Stimulated activated CD8-positive, alpha-beta memory T cell treated with anti-CD3 and anti-CD28 coated beads, Interleukin-2, amount 100 ng/mL, for 1 hour (primary cell): ENCODE results near the gene TEX36.
"Not testable (repeated sequence)": the region's sequence is repeated elsewhere in the genome, so short reads cannot be mapped to it uniquely, and the experiment has no call there.

Experiments used
- DNase-seq, 2 donors: peaks; one replicate each; pipeline ENCODE4 v3.0.0-alpha.2; 2020; ENCODE audit warnings: low read depth in 2 of 2

The TEX36 gene, protein sequence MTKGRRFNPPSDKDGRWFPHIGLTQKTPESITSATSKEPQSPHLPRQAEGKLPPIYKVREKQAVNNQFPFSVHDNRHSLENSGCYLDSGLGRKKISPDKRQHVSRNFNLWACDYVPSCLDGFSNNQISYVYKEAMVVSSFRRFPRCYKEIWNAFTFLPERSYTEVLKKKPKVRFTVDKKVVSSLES

DNA sequence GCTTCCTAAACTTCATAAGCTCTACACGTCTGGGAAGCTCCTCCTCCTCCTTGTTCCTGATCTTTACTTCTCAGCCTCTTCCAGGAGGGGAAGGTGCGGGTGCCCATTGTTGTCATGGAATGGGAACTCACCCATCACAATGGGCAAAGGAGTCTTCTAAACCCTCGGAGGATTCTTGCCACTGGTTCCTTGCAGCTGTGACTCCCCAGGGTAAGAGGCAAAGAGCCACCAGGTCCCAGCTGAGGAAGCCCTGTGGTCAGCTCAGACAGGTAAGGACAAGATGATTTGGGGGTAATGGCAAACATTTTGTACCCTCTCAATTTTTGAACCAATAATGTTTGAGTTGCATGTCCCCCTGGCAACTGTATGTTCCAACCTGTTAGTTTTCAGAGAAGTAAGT, at the start of gene TEX36:
Gene TEX36, minus strand, starts transcription at position 101 of the 400 bp plus-strand sequence. CDS start 174 bp downstream, outside the sequence.
- no peak for DNase-seq

DNA sequence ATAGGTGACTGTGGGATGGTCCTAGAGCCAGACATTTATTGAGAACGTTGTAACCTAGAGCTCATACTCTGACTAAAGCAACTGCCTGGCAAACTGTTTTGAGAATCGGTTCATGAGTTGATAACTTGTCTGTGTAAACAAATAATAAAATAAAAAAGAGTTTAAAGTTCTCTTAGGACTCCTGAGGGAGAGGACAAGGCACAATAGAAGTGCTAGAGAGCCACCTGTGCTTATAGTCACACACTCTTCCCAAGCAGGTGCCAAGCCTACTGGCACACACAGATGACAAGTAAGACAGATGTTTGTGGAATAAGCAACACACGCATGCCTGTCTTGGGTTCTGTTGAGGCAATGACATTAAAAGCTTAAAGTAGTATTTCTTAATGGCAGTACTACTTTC, 44.5 kb upstream of the TEX36 start:
- no peak for DNase-seq

DNA sequence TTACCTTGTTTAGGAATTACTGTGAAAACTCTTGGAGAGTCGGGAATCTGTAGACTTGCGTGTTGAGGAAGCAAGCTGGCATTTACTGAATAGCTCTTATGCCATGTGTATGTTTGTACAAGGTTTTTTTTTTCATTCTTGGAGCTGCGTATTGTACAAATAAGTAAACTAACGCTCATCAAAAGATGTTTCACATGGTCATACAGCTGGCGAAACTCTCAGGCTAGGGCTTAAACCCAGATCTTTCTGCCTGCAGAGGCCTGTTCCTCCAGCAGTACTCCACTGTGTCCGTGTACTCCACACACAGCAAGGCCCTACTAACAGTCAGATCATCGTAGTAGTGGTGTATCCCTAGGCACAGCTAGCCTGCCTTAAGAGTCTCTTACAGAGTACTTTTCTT, 44.0 kb upstream of the TEX36 start:
- DNase-seq, result no peak

DNA sequence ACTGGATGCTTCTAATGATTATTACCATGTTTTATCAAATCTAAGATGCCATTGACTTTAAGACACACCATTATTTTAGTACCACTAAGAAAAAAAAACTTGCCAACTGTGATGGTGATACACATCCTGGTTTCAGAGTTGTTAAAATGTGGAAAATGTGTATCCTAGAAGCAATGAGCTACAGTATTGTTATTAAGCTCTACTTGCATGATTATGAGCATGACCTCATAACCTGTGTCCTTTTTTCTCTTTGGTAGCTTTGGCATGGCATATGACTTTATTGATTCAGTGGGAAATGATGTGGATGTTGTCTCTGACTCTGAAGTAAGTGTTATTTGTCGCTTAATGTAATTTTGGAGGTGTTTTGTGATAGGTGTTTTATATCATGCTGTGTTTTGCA, 39.8 kb upstream of the TEX36 start:
- DNase-seq, result no peak

DNA sequence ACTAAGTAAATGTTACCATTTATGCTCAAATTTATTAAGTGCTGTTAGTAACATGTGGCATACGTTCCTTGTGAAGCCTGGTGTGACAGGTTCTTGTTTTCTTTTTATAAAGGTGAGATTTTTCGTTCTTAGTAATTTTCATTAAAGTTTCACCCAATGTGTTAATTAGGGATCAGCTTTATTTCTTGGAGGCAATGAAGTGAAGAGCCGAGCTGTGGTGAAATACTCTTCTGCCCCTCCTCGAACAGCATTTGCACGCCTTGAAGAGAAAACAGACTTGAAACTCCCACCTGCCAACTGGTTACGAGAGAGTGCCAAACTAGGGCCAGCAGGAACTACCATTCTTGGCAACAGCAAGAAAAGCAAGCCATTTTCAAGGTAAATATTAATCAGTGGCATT, 38.1 kb upstream of the TEX36 start:
- no peak for DNase-seq

DNA sequence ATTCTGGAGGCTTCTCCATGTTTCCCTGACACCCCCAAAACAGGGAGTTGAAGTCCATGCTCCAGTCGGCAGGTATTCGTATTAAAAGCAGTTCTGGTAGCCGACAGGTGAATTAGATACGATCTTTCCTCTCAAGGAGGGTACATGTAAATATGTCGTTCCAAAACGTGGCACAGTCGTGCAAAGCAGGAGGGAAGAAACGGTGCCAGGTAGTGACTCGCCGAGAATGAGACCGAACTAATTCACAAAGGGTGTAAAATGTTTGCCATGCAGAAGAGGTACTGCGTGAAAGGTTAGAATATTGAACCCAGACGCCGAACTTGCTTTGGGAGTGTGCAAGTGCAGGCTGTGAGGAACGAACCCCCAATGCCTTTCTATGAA, 37.0 kb upstream of the TEX36 start:
- no peak for DNase-seq

DNA sequence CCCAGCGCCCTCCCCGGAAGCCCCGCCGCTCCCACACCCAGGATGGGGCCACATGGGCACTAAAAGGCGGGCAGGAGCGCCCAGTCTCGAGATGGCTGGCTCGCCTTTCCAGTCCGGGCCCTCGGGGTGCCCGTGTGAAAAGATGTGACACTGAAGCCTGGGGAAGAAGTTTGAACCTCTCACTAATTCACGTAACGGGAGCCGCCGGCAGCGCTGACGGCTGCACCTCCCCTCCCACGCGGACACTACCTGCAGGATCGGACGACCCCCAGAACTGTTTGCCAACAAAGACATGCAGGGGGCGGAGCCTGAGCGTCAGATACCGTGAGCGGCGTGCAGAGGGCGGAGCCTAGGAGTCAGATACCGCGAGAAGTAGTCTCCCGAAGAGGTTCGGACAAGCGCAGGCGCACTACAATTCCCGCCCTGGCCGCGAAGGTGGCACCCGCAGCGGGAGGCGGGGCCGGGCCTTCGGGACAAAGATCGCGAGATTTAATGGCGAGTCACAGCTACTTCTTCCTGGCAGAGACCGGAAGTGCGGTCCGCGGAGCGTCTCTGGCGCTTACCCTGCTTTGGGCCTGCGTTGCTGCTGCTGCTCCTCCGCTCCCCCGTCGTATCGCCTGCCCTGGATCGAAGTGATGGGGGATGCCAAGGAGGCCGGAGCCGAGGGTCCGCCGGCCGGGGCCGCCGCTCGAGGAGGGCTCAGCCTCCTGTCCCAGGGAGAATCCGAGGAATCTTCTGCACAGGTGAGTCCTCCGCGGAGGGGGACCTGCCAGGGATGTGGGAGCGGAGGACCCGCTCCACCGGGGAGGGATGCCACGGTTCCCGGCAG, 36.4 kb upstream of the TEX36 start, which contains the start of gene EDRF1:
Gene EDRF1, plus strand, starts transcription at position 537 of the 829 bp plus-strand sequence. Its CDS starts 99 bp downstream, at position 636.
- DNase-seq, result peak; percentile 98 to 99

DNA sequence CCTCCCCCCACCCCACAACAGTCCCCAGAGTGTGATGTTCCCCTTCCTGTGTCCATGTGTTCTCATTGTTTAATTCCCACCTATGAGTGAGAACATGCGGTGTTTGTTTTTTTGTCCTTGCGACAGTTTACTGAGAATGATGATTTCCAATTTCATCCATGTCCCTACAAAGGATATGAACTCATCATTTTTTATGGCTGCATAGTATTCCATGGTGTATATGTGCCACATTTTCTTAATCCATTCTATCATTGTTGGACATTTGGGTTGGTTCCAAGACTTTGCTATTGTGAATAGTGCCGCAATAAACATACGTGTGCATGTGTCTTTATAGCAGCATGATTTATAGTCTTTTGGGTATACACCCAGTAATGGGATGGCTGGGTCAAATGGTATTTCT, 31.8 kb upstream of the TEX36 start:
- not testable (repeated sequence) for DNase-seq

DNA sequence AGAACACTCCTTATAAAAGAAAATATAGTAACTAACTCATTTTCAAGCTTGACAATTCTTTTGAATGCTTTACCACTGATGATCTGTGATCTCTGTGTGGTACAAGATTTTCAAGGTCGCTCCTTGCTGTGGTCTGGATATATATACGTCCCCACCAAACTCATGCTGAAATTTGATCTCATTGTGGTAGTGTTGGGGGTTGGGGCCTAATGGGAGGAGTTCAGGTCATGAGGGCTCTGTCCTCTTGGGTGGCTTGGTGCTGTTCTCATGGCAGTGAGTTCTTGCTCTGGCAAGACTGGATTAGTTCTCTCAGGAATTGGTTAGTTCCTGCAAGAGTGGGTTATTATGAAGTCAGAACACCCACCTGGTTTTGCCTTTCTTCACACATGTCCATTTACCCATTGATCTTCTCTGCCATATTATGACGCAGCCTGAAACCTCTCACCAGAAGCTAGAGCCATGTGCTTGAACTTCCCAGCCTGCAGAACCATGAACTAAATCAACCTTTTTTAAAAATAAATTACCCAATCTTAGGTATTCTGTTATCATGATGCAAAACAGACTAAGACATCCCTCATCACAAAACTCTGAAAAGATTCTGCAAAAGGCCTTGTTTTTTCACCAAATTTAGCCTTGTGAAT, 28.3 kb upstream of the TEX36 start:
- DNase-seq, result no peak

DNA sequence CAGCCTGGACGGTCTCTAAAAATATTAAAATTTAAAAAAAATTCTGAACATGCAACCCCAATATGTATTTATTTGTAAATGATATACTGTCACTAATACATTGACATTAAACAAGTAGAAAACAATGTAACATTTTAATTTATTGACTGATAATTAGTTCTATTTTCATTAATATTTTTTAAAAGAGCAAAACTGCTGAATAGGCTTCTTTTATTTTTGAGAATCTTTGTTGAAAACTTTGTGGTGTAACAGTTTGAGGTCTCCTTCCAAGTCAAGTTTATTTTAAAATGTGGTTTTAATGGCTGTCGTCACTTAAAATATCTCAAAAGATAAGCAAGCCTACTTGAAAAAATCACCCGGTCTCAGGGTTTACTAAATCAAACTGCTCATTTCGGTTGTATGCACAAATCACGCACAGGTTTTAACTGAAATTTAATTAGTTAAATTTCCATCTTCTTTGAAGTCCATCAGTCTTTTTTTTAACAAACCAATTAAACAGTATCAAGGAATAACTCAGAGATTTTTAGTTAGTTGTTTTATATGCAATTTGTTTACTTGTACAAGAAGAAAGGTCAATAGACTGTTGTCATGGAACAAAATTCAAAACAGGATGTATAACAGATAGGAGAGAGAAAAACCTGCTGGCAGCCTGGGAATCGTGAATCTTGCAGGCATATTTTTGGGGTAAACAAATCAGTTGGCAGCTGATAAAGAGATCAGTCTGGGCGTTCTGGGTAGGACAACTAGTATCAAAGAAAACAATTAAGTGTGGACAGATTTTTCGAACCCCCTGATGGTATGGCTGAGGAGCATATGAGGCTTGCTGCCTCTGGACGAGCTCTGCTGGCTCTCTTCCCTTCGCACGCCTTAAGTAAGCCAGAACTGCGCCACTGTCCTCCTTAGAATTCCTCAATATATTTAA, 26.9 kb upstream of the TEX36 start:
- no peak for DNase-seq

DNA sequence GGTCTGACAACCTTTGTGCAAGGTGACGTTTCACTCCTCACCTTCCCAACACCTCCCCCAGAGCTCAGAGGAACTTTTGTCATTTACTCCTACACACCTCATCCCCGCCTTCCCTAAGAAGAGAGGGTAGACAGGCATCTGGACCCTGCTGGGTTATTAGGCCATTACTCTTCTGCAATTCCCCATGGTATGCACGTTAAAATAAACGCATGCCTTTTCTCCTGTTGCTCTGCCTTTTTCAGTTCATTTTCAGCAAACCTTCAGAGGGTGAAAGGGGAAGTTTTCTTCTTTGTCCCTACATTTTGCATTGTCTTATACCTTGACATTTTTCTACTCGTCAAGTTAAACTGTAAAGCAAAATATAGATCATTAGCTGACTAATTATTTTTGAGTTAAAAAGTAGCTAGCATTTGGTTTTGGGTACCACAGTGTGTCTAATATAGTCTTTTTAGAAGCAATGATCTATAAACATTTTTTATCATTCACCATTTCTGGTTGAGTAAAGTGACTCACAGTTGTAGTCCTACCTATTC, 26.1 kb upstream of the TEX36 start:
- DNase-seq, result no peak

DNA sequence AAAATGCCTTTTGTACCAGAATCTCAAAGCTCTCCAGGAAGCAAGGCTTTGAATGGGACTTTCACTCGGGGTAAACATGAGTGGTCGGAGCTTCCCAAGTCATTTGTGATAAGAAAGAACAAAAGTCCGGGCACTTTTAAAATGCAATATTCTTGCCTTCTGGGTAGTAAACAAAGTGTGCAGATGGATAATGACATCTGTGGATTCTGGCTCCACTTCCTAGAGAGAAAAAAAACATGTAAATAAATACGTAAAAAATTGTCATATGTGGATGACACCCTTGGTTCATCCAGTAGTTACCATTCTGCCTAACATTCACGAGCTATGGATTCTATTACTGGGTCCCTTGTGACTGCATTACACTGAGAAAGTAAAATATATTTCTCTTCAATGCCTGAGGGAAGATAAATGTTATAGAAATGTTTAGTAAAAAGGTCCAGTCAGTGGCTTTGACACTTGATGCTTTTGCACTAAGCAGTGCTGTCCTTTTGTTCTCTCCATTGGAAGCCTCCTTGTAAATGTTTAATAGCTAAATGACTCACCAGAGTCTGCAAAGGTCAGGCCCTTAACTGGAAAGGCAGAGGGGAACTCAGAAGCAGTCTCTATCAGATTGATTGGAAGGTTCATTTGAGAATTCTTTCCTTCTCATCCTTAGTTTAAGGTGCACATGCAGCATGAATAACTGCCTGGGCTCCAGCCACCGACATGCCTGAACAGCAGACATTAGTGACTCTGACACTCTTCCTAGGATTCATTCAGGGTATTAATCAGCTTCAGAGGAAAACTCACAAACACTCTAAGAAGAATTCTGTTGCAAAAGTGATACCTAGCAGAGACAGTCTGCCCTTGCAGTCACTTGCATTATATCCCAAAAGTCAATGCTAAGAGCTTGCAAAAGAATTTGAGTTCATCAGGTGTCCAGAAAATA, 24.8 kb upstream of the TEX36 start:
- DNase-seq, result no peak

DNA sequence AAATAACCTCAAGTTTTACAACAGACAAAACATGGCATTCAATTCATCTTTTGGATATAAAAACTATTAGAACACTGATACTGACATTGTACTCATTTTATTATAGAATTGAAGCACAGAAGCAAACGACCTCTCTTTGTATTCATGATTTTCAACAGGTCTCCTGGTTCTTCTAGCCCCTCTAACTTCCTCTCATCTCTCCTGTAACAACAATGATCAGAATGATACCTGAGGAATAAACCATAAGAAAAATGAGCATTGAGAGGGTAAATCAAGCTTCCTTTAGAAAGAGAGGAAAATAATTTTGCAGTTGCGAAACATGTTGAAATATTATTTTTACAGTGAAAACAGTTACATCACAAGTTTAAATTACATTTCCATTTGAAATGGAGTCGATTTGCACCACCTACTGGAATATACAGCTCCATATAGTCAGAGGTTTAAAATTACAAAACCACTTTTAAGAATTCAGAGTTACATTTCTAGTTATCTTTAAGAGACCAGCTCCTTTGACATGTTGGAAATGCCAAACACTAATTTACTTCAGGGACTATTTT, 17.5 kb upstream of the TEX36 start:
- no peak for DNase-seq

DNA sequence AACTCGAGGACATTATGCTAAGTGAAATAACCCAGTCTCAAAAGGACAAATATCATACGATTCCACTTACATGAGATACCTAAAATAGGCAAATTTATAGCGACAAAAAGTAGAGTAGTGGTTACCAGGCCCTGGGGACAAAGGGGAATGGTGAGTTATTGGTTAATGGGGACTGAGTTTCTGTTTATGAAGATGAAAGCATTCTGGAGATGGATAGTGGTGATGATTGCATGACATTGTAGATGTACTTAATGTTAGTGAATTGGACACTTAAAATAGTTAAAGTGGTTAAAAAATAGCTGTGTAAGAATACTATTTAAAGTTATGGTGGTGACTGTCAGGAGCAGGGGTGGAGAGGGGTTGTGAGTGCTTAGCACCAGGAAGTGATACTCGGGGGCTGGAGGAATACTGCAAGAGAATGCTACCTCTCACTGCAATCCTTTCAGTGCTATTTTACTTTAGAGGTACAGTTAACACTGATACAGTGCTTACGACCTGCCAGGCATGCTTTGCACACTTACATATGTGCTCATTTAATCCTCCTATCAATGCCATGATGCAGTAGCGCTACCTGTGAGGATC, 16.7 kb upstream of the TEX36 start:
- no peak for DNase-seq

DNA sequence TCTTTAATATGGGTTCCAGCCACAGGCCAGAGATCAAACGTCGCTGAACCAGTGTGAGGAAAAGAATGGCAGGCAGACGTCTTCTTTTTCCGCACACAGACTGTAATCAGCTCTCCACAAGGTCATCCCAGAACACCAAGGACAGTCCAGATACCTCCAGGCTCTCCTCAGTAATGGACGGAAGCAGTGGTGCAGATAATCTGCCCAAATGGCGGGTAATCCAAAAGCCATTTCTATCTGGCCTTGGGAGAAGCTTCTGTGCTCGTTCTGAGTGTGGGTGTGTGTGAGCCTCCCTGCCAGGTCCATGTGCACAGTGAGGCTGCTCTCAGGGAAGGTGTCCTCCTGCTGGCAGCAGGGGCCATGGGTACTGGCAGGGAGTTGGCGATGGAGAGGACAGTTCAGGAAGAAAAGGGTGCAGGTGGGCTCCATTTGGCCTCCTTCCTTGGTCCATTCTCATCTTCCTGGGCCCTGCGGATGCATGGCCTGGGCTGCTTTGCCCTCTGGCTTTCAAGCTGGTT, 15.6 kb upstream of the TEX36 start:
- no peak for DNase-seq

DNA sequence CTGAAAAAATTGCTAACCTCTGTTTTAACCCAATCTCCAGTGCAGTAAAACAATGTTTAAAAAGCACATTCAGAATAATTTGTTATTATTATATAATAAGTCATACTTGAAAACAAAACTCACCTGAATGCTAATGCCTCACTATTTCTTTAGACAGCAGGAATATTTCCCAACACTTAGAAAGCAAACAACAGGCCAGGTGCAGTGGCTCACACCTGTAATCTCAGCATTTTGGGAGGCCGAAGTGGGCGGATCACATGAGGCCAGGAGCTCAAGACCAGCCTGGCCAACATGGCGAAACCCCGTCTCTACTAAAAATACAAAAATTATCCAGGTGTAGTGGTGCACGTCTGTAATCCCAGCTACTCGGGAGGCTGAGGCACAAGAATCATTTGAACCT, 13.9 kb upstream of the TEX36 start:
- not testable (repeated sequence) for DNase-seq

DNA sequence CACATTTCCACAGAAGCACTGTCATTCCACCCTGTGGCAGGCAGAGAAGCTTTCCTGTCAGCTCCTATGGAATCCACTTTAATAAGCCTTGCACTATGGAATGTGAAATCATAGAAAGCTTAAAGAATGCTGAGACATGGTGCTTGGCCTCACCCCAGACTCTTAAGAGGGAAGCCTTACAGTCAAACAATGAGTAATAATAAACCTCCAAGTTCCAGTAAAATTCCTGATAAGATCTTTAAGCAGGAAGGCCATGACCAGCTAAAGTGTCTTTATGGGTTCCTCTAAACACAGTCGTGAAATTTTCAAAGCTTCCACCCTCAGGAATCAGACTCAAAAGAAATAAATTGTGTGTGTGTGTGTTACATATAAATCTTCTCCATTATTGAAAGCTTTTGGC, 11.9 kb upstream of the TEX36 start:
- DNase-seq, result no peak

DNA sequence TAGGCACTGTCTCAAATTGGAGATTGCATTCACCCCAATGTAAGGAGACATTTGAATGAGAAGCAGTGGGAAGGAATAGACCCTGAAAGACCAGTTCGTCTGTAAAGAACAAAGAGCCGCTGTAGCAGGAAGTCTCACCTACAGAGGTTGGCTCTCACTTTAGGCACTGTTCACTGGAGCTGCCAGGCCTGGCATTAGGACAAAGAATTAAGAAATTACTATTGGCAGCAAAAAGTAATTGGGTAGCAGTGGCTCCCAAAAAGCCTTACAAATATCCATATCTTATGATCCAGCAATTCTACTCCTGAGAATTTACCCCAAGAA, 10.5 kb upstream of the TEX36 start:
- DNase-seq, result no peak
